GM12892 (cell line): ENCODE results near the gene VPS35L.
"Not testable (repeated sequence)": the region's sequence is repeated elsewhere in the genome, so short reads cannot be mapped to it uniquely, and the experiment has no call there.

ENCODE experiments used
- DNase-seq: peaks from one replicate; pipeline ENCODE4 v3.0.0; 2011; ENCODE audit not compliant: insufficient read length
- FAIRE-seq: peaks from 2 replicates; lab custom pipeline; 2011; peaks lifted over from hg19 to GRCh38; lab: Jason Lieb, UNC
- POLR2A ChIP-seq: IDR thresholded peaks from 2 replicates; pipeline ENCODE4 v1.6.1; 2011; ENCODE audit warnings: low read depth, low read length, control low read depth
- POLR2AphosphoS5 ChIP-seq: IDR thresholded peaks from 2 replicates; pipeline ENCODE4 v1.6.1; 2011; ENCODE audit warnings: low read depth, low read length, control low read depth
- TAF1 ChIP-seq: IDR thresholded peaks from 2 replicates; pipeline ENCODE4 v1.6.1; 2011; ENCODE audit warnings: low read depth, mild to moderate bottlenecking, control low read depth, low read length, borderline replicate concordance

Gene VPS35L

DNA sequence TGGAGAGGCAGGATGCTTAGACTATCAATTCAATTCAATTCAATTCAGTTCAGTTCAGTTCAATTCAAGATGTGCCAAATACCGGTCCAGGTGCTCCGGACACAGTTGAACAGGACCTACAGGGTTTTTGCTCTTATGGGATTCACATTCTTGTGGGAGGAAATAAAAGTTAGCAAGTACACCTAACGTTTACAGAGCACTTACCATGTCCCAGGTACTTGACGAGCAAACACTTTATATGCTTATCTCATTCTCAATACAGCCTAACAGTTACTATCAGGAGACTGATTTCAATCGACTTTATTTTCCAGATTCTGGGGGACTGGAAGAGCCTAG lies 33.1 kb upstream of the VPS35L start:
- FAIRE-seq: no peak
- no peak for TF ChIP-seq TAF1
- TF ChIP-seq POLR2A: no peak
- TF ChIP-seq POLR2AphosphoS5: no peak
- DNase-seq: no peak

DNA sequence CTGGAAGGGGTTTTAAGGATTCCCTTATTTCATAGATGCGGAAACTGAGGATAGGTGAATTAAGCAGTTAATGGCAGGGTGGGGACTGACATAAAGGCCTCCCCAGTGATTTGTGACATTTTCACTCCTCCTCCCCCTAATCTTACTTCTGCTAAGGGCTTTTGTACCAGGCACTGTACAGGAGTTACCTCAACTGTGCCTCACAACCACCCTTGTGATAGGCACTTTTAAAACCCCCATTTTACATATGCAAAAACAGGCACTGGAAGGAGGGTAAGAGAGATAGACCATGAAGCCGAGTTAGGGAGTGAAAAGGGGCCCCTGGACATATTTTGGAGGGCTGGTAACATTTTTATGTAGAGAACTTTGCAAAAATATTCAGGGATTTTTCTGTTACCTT lies 32.7 kb upstream of the VPS35L start:
- FAIRE-seq (no peak), DNase-seq (no peak)
- TF ChIP-seq POLR2A (no peak), TAF1 (no peak), POLR2AphosphoS5 (no peak)

DNA sequence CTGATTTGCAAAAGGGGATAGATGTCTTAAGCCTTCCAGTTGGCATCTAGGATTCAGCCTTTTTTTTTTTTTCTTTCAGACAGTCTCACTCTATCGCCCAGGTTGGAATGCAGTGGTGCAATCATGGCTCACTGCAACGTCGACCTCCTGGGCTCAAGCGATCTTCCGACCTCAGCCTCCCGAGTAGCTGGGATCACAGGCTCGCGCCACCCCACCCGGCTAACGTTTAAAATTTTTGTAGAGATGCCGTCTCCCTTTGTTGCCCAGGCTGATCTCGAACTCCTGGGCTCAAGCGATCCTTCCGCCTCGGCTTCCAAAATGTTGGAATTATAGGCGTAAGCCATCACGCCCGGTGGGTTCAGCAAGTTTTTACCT lies 32.3 kb upstream of the VPS35L start:
- no peak for TF ChIP-seq POLR2AphosphoS5
- TF ChIP-seq TAF1: no peak
- no peak for TF ChIP-seq POLR2A
- FAIRE-seq (no peak), DNase-seq (no peak)

DNA sequence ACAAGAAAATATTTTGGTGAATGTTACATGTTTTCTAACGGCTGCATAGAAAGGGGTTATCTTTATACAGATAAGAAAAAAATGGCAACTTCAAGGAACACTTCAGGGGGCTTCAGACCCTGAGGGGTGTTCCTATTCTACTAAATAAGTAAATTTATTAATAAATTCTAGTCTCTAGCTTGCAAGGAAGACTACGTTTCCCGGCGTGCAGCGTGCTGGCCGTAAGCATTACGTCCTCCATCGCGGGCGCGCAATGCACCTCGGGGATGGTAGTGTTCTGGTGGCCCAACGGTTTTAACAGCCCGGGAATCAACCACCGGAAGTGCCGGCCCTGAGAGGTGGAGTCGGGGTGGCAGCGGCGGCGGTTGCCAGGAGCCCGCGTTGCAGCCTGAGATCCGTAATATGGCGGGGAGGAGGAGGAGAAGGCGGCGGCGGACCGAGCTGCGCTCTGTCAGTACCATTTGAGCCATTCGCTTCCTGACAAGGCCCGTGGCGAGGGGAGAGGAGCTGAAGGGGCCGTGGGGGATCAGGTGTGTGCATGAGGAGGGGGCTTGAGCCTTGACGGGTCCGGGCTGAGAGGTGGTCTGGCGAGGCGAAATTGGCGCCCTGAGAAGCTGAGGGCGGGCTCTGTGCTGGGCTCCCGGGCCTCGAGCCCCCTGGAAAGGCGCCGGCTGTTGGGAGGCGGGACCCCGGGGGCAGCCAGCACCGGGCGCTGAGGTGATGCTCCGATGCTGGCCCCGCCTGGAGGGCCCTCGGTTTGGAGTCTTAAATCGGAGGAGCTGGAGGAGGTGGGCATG lies 31.7 kb upstream of the VPS35L start, which contains the start of gene CCP110:
Gene CCP110 (plus strand): TSS at position 384 of the 797 bp plus-strand sequence. CDS start 3,940 bp downstream, outside the sequence.
- TF ChIP-seq TAF1 (peak; percentile 60; the same call in 1 of the 2 replicates), POLR2A (peak; percentile 76), POLR2AphosphoS5 (peak; percentile 71)
- DNase-seq (peak; percentile 78), FAIRE-seq (peak; percentile 91)

DNA sequence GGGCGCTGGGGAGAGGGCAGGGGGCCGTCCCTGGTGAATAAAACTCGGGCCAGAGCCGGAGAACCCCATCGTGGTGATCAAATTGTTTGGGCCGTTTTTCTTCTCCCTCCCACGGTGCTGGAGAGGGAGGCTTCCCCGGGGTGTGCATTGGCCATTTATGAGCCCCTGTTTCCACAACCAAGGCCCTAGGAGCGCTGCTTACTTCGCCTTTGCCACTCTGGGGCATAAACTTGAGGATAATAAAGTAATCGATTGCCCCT lies 31.2 kb upstream of the VPS35L start:
- DNase-seq (no peak), FAIRE-seq (no peak)
- TF ChIP-seq TAF1 (no peak), POLR2A (no peak), POLR2AphosphoS5 (no peak)

DNA sequence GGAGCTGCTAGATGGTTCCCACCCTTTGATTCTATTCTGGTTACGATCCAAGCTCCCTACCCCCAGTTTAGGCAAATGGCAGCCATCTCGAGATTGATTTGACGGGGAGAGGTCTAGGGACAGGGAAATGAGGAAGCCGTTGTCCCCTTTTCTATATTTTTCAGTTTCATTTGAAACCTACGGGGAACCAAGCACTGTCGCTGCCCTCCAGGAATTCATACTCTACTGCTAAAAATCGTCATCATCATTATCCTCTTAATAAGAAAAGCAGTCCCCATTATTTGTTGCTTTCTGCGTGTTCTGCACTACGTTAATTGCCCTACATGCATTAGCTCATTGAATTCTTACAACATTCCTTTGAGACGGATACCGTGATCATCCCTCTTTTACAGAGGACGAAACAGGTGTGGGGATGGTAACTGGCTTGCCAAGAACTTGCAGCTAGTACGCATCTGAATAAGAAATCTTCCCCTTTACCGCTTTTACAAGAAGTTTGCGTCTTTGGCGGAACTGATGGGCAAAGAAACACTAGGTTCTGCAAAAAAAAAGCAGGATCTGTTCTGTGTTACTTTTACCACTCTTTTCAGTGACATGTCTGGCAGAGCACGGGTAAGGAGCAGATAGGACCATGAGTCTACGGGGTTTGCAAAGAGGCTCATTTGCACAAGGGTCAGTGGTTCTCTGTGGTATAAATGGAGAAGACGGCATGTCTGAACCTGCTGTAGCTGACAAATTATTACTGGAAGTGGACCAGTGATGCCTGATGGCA lies 30.7 kb upstream of the VPS35L start:
- TF ChIP-seq TAF1 (no peak), POLR2A (peak; percentile 57)
- DNase-seq (no peak), FAIRE-seq (peak; percentile 53)

DNA sequence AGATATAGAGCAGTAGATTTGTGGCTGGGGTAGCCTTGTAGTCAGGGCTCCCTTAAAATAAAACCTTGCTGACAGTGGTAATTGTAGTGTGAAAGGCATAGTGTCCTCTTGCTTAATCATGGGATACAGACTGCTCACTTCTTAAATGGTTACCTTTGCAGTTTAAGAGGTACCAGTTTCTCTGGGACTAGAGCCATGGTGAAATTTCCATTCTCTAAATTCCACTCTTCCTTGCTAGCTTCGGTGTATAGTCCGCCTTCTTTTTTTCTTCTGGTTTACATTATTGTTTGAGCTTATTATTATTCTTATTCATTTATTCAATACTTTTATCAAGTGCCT lies 30.1 kb upstream of the VPS35L start:
- no peak for FAIRE-seq

DNA sequence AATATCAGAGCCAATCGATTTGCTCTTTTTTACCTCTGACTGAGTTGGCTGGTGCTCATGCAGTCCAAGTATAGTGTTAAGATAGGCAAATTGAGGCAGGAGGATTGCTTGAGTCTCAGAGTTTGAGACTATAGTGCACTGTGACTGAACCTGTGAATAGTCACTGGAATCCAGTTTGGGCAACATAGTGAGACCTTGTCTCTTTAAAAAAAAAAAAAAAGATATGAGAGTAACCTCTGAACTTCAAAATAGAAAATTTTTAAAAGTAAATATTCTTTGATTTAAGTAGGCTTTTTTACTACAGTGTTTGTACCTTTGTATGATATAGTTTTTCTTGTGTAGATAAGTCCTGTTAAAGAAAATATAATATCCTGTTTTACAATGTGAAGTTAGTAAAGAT lies 28.3 kb upstream of the VPS35L start:
- no peak for DNase-seq
- TF ChIP-seq POLR2AphosphoS5: no peak
- TF ChIP-seq POLR2A: no peak
- no peak for TF ChIP-seq TAF1
- no peak for FAIRE-seq

More for the DNA sequence above, 30.1 kb upstream of the VPS35L start:
- no peak for DNase-seq
- TF ChIP-seq TAF1 (no peak), POLR2AphosphoS5 (peak; percentile 66; the same call in 1 of the 2 replicates), POLR2A (no peak)

DNA sequence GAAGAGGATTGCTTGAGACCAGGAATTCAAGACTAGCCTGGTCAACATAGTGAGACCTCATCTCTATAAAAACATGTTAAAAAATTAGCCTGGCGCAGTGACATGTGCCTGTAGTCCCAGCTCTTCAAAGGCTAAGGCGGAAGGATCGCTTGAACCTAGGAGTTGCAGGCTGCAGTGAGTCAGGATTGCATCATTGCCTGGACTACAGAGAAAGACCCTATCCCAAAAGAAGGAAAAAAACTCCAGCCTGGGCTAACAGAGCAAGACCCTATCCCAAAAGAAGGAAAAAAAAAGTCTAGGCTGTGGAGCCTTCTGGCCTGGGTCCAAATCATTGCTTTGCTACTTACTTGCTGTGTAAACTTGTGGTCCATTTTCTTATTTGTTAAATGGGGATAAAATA lies 26.8 kb upstream of the VPS35L start:
- DNase-seq (no peak), FAIRE-seq (no peak)
- TF ChIP-seq POLR2AphosphoS5 (no peak), TAF1 (no peak), POLR2A (no peak)

DNA sequence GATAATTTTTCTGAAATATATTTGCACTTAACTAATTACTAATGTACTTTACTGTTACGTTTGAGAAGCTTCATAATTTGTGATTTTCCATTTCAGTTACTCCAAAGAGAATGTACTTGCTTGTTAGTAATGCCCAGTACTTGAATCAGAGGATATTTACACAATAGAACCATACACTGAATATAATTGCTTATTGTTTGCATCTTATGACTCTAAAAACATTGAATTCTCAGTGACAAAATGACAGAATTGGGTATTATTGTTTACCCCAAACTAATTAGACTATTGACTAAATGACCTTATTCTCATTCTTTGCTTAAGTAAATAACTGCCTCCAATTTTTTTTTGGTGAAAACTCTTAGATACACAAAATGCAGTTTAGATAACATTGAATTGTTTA lies 22.9 kb upstream of the VPS35L start:
- TF ChIP-seq POLR2AphosphoS5 (no peak), TAF1 (no peak), POLR2A (no peak)
- DNase-seq (no peak), FAIRE-seq (no peak)

DNA sequence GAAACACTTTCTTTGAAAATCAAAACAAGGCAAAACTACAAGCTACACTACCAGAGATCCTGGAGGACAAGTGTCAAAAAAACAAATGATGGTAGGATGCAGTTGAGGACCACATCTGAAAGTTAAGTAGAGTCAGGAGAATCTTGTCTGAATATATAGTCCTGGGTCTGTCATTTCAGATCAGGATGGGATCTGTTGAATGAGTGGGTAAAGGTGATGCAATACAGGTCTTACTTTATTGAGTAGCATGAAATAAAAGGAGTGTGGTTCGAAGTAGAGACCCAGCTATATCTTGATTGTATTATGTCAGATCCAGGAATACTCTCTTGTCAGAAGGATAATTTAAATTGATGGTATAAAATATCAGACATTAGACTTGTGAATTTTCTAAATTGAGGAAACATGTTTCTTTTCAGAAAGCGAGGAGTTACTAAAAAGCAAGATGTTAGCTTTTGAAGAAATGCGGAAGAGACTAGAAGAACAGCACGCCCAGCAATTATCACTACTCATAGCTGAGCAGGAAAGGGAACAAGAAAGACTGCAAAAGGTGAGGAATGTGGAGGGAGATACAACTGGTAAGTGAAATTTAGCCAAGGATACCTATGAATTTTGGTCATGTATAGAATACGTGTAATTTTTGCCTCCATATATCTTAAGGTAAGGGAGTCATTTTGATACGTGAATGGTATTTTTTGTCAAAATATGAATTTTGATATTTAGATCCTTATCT lies 15.1 kb upstream of the VPS35L start:
- TF ChIP-seq POLR2A (no peak), POLR2AphosphoS5 (no peak), TAF1 (no peak)
- FAIRE-seq: no peak
- DNase-seq: no peak

DNA sequence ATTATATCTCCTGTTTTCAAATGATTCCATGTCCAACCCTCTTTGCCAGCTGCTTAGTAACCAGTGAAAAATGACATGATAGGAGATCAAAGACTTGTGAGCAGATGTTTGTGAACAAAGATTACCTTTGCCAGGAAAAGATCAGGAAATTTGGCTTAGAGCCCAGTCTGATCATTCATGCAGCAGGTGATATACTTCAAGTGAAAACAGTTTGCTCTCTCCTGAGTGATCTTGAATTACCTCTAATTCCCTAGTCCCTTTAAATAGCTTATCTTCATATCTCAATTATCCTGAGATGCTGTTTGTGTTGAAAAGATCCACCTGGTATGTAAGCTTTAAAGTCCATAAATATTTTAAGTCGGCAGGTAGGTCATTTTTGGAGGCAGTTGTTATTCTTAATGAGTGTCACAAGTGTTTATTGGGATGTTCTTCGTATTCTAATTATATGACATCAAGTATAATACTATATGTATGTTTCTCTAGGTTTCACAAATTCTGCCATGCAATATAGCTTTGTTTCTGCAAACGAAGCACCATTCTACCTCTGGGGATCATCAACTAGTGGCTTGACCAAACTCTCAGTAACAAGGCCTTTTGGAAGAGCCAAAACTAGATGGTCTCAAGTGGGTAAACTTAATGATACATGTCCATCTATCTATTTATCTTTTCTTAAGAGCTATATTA lies 13.2 kb upstream of the VPS35L start:
- DNase-seq (no peak), FAIRE-seq (no peak)
- no peak for TF ChIP-seq POLR2A
- no peak for TF ChIP-seq TAF1
- no peak for TF ChIP-seq POLR2AphosphoS5

DNA sequence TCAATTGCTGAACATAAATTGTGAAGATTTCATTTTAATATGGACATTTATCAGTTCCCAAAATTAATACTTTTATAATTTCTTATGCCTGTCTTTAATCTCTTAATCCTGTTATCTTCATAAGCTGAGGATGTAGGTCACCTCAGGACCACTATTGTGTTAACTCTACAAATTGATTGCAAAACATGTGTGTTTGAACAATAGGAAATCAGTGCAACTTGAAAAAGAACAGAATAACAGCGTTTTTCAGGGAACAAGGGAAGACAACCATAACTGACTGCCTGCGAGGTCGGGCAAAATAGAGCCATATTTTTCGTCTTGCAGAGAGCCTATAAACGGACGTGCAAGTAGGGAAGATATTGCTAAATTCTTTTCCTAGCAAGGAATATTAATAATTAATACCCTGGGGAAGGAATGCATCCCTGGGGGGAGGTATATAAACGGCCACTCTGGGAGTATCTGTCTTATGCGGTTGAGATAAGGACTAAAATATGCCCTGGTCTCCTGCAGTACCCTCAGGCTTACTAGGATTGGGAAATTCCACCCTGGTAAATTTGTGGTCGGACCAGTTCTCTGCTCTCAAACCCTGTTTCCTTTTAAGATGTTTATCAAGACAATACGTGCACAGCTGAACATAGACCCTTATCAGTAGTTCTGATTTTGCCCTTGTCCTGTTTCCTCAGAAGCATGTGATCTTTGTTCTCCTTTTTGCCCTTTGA lies 12.1 kb upstream of the VPS35L start:
- not testable (repeated sequence) for DNase-seq, FAIRE-seq
